ENCODE measurements around the gene TMEM39A. TPM values are rescaled to one million over a fixed set of nuclear protein-coding genes. Genes with fewer than 3 reads are reported as not detected.

The TMEM39A gene
- 20.8 to 26.1 TPM (median 23.6 TPM) in 5 replicates for total RNA-seq (2022; extraction: Qiagen RNA extraction)

GRCh38 chr3:119463171-119464169 lies at the start of gene TMEM39A:
Gene TMEM39A (minus strand): TSS chr3:119463615. CDS start chr3:119462074, 1,541 bp downstream.

GRCh38 chr3:119498186-119499011 lies 35.0 kb upstream of the TMEM39A start, which contains the start of gene TIMMDC1:
Gene TIMMDC1 (plus strand): TSS chr3:119498547. CDS start chr3:119498734, 187 bp downstream.

Other genes with a start within 250 kb of the TMEM39A start
- gene B4GALT4, start 222.7 kb downstream of the TMEM39A start, total RNA-seq (2022; extraction: Qiagen RNA extraction): 84.0 to 126 TPM (median 103 TPM) in 5 replicates
- 0.75 to 1.6 TPM (median 1.2 TPM) in 5 replicates for gene ARHGAP31, start 169.2 kb downstream of the TMEM39A start, total RNA-seq (2022; extraction: Qiagen RNA extraction)
- gene POGLUT1, start 5.3 kb upstream of the TMEM39A start, total RNA-seq (2022; extraction: Qiagen RNA extraction): 7.1 to 10.7 TPM (median 9.1 TPM) in 5 replicates
- 61.0 to 83.4 TPM (median 79.4 TPM) in 5 replicates for gene TIMMDC1, start 34.9 kb upstream of the TMEM39A start, total RNA-seq (2022; extraction: Qiagen RNA extraction)
- not detected in 5 replicates for gene CD80, start 96.0 kb upstream of the TMEM39A start, total RNA-seq (2022; extraction: Qiagen RNA extraction)
- 2.8 to 3.2 TPM (median 3.0 TPM) in 5 replicates for gene ADPRH, start 115.9 kb upstream of the TMEM39A start, total RNA-seq (2022; extraction: Qiagen RNA extraction)
- 0.25 to 0.51 TPM (median 0.43 TPM) in 5 replicates for gene PLA1A, start 134.3 kb upstream of the TMEM39A start, total RNA-seq (2022; extraction: Qiagen RNA extraction)
- gene POPDC2, start 197.0 kb upstream of the TMEM39A start, total RNA-seq (2022; extraction: Qiagen RNA extraction): 0.10 to 0.82 TPM (median 0.36 TPM) in 5 replicates
- 97.2 to 119 TPM (median 97.6 TPM) in 5 replicates for gene COX17, start 213.8 kb upstream of the TMEM39A start, total RNA-seq (2022; extraction: Qiagen RNA extraction)
- gene CFAP91, start 239.4 kb upstream of the TMEM39A start, total RNA-seq (2022; extraction: Qiagen RNA extraction): 0.09 to 0.62 TPM (median 0.21 TPM) in 5 replicates